Inflammatory macrophage (primary cell): ENCODE results near the gene NAB2.
"Not testable (repeated sequence)": the region's sequence is repeated elsewhere in the genome, so short reads cannot be mapped to it uniquely, and the experiment has no call there.

ENCODE experiments used
- DNase-seq, 2 donors: peaks; one replicate each; pipeline ENCODE4 v3.0.0-alpha.2; 2020 to 2022
- total RNA-seq, 18 experiments: gene quantifications; one replicate each; lab custom pipeline; 2026; ENCODE audit warnings: mixed read lengths in 6 of 18, inconsistent platforms in 2 of 18; lab: John Stamatoyannopoulos, UW

The NAB2 gene, protein sequence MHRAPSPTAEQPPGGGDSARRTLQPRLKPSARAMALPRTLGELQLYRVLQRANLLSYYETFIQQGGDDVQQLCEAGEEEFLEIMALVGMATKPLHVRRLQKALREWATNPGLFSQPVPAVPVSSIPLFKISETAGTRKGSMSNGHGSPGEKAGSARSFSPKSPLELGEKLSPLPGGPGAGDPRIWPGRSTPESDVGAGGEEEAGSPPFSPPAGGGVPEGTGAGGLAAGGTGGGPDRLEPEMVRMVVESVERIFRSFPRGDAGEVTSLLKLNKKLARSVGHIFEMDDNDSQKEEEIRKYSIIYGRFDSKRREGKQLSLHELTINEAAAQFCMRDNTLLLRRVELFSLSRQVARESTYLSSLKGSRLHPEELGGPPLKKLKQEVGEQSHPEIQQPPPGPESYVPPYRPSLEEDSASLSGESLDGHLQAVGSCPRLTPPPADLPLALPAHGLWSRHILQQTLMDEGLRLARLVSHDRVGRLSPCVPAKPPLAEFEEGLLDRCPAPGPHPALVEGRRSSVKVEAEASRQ
- 19.9 to 75.3 (median 39.8) reads per million in 18 experiments for total RNA-seq

DNA sequence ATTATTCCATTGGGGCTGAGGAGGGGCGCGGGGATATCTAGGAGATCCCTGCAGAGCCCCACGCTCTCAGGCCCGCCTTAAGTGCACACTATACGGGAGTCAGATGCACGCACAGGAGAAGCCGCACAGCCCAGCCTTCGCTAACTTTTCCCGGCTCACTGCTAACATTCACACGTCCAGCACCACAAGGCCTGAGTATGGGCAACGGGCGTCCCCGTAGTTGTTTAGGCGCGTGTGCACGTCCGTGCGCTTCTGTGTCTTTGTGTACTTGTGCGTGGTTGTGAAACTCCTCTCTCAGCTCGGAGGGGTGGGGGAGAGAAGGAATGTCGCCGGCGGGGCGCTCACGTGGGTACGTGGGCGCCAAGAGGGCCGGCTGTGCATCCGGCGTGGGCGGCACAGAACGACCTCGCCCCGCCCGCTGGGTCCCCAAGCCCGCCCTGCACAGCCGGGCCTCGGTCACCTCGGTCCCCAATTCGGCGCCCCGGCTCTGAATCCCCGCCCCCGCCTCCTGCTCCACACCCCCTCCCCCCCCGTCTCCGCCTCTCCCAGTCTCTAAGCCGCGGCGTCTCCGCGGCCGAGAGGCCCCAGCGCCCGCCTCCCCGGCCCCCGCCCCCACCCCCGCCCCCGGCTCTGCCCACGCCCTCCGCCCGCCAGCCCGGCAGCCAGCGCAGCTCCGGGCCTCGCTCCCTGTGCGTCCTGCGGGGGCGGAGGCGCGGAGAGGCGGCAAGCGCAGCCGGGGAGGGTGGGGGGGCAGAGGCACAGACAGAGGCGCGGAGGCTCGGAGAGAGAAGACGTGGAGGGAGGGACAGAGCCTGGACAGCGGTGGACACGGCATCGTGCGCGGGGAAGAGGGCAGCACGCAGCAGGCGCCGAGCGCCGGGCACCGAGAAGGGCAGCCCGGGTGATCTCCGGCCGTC lies at the start of gene NAB2:
Gene NAB2 (plus strand): TSS at position 761 of the 917 bp plus-strand sequence. CDS start 158 bp downstream, outside the sequence.
- DNase-seq: peak; percentile 92 to 95

DNA sequence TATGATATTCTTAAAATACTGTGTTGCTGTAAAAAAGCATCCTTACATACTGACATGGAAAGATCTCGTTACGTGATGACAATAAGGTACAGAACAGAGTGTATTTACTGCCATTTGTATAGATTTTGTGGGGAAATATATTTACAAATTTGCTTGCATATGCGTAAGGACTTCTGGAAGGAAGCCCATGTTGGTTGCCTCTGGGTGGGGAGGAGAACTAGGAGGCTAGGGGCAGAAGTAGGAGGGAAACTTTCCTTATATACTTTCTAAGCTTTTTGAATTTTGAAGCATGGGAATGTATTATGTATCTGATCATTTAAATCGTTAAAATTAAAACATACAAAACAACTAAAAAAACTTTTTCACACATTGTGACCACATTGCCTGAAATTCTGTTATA lies 48.7 kb upstream of the NAB2 start:
- DNase-seq: no peak

DNA sequence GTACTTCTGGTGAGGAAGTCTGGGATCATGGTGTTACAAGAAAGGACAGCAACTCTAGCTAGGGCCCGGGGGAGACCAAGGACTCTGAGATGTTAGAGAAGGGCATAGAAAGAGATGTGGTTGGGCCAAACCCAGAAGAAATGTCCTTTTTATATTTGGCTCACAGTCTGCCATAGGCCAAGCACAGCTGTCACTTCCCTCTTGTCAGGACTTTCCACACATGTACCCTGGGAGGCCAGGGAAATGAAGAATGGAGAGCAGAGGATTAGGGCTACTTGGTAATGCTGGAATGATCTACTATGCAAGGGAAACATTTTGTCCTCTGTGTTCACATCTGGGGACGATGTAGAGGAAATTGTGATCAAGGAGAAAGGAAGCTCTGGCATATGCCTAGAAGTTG lies 48.2 kb upstream of the NAB2 start:
- peak in 1 of 2 donors; percentile 13 for DNase-seq

DNA sequence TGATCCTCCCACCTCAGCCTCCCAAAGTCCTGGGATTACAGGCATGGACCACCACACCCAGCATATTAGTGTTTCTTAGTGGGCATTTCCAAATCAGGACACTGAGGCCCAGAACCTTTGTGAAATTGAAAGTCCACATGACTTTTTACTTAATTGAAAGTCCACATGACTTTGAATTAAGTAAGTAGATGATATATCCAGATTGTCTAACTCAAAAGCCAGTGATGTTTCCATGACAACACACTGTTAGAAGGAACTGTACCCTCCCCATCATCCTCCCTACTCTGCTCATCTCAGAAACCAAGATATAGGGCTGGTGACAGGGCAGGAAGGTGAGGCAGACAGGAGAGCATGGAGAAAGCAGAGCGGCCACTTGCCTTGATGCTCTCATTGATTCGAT lies 46.2 kb upstream of the NAB2 start:
- DNase-seq: no peak

DNA sequence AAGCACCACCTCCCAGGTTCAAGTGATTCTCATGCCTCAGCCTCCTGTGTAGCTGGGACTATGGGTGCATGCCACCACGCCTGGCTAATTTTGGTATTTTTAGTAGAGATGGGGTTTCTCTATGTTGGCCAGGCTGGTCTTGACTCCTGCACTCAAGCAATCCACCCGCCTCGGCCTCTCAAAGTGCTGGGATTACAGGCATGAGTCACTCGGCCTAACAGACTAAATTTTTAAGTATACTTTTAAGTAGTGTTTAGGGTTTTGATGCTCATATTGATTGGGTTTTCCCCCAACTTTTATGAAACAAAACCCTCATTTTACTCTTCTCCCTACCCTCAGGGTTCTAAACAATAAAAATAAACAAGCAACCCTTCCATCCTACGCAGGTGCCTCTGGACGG lies 44.4 kb upstream of the NAB2 start:
- no peak for DNase-seq

DNA sequence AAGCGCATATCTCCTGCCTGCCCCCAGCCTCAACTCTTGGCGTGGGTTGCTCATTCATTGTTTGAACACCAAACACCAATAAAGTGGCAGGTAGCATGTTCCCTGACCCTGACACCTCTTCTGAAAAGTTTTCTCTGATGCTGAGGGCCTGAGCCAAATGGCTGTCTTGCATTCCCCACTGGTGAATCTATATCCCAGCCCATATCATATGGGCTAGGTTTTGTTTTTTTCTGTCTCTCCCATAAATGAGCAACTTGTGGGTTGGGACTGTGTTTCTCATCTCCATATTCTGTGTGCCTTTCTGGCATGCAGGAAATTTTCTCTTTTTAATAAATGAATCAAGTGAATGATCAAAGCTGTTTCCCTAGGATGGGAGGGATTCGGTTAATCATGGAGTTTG lies 44.0 kb upstream of the NAB2 start:
- DNase-seq: no peak

DNA sequence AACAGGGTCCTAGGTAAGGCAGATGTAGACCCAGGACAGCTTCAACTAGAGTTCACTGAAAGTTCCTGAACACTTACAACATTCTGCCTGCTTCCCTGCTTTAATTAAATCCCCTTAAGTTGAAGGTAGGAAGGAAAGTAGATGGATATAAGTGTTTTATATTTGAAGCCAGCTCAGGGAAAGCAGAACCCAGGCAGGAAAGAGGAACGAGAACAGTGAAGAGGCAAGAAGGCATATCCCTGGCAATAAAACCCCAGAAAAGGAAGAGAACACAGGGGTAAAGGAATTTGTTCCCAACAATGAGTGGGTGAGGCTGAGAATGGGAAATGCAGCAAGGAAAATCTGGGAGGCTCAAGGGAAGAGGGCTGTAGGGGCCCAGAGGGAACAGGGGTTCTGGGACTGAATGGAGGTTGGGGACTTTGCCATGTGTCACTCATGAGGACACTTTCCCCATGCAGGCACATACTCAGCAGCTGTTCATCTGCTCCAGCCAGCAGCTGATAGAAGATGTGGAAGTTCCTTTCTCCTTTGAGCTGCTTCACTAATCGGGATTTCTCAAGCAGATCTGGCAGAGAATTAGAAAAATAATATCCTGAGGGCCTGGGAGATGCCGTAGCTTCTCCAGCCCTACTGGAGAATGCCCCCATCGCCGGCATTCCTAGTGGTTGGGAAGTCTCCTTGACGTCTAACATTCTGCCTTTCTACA lies 42.7 kb upstream of the NAB2 start:
- peak; percentile 37 to 49 for DNase-seq

DNA sequence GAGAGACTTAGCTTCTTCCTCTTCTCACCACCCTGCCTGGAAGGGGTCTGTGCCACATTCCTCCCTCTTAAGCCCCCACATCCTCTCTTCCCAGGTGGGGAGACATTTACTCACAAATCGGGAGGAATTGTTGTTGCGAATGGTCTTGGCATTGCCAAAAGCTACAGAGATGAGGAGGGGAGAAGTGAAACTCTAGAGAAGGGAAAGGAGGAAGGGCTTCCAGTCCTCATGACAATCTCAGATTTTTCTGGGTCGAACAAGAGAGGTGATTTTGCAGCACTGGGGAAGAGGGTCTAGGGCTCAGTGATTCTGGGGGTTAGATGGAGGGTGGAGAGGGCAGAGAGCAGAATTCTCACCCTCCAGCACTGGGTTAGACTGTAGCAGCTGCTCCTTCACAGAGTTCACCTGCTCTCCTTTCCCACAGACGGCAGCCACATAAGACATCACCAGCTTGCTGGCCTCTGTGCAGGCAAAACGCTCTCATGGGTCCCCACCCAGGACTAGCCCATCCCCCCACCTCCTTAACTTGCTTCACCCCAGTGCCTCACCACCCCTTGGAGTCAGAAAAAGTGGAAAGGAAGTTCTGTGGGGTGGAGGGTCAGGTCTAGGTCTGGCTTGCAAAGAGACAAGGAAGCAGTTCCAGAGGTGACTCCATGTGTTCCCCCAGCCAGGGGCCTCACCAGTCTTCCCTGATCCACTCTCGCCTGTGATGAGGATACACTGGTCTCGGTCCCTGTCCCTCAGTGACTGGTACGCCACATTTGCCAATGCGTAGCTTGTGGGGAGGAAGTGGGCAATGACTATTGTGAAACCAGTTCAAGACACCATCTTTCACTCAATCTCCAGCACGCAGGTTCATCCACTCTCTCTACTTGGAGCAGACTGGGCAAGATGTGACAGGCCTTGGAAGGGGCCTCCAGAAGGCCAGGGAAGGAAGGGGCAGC lies 41.7 kb upstream of the NAB2 start:
- peak; percentile 52 to 54 for DNase-seq

DNA sequence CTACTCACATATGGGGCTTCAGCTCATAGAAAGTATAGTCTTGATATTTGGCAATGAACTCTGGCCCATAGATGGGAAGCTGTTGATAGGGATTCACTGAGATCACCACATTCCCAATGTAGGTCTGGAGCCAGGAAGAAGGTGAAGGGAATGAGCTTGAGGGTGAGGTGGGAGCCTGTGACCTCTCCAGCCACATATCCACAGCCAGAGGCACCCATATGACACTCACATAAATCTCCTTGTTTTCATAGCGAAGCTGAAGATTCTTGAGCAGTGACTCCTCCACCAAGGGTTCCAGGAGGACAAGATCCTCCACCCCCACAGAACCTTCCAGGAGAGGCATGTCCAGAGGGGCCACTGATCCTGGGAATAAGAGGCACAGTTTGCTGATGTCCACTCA lies 40.9 kb upstream of the NAB2 start:
- DNase-seq: no peak

DNA sequence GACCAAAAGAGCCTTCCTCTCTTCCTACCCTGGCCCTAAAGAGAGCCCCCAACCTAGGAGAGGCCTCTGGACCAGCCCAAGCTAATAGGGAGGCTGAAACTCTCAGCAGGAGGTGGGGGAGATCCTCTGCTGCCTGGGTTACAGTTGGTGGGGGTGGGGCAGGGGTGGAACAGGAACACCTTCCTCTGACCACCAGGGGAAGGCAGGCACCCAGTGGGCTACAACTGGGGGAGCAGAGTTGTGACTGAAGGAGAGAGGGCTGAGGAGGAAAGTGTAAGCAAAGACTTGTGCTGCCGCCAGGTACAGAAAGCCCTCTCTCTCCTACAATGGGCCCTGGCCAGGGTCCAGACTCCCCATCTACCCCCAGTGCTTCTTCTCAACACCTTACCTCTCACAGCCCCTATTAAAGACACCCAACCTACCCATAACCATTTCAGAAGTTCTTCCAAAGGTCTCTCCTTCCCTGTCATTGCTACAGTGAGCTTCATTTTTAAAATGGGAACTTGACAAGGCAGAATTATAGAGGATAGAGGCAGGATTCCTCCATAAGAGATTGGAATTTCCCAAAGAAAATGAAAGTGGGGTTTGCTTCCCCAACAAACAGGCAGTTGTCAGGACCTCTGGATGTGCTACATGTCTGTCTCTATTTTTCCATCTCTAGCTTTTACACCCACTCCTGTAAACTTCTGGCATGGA lies 40.3 kb upstream of the NAB2 start:
- no peak for DNase-seq

DNA sequence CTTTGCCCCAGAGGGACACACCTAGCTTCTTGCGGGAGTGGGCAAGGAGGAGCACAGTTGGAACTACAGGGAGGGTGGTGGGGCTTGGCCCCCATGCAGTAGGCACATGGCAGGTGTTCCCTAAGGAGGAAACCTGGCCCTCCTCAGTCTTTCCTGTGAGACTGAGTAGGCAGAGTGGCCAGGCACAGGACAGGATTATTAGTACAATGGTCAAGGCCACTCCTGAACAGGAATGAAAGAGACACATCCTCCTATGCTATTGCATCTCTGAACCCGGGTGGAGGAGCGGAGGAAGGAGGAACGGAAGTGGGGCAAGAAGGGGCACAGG lies 39.8 kb upstream of the NAB2 start:
- no peak for DNase-seq

DNA sequence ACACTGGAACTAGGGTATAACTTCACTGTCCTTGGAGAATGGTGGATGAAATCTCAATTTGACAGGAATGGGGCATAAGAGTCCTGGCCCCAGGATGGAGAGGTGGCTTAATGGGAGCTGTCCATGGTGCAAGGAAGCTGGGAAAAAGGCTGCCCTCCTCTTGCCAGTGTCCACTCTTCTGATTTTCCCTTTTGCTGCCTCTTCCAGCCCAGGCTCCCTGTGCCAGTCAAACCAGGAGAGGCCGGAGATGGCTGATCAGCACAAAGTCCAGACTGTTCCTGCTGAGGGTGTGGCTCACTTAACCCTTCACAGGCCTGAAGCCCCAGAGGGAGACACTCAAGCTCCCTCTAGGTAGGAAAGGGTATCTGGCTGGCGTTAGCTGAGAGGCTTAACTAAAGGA lies 39.0 kb upstream of the NAB2 start, which contains the start of gene MYO1A:
Gene MYO1A (minus strand): TSS at position 240 of the 400 bp plus-strand sequence. CDS start 1,806 bp downstream, outside the sequence.
- DNase-seq: no peak

DNA sequence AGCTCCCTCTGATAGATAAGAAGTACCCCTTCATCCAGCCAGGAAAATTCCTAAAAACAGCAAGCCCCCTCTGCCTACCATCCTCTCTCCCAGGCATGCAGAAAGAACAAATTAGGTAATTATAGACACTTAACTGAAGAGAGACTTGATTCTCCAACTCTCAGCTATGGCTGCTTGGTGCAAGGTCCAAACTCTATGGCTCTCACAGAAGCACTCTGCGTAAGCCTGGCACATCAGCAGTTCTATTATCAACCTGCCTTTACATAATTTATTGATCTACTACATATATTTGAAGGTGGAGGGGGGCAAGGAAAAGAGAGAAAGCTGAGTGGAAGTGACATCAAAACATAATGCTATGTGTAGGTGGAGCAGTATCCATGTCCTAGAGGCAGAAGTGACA lies 37.9 kb upstream of the NAB2 start:
- DNase-seq: no peak

DNA sequence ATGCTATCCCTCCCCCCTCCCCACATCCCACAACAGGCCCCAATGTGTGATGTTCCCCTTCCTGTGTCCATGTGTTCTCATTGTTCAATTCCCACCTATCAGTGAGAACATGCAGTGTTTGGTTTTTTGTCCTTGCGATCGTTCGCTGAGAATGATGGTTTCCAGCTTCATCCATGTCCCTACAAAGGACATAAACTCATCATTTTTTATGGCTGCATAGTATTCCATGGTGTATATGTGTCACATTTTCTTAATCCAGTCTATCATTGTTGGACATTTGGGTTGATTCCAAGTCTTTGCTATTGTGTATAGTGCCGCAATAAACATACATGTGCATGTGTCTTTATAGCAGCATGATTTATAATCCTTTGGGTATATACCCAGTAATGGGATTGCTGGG lies 35.8 kb upstream of the NAB2 start:
- DNase-seq: not testable (repeated sequence)

DNA sequence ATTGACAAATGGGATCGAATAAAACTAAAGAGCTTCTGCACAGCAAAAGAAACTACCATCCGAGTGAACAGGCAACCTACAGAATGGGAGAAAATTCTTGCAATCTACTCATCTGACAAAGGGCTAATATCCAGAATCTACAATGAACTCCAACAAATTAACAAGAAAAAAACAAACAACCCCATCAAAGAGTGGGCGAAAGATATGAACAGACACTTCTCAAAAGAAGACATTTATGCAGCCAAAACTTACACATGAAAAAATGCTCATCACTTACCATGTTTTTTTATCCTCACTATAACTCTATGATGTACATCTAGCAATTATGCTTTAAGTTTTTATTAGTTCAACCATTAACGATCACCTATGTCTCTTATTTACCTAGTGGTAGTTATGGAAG lies 35.0 kb upstream of the NAB2 start:
- not testable (repeated sequence) for DNase-seq

DNA sequence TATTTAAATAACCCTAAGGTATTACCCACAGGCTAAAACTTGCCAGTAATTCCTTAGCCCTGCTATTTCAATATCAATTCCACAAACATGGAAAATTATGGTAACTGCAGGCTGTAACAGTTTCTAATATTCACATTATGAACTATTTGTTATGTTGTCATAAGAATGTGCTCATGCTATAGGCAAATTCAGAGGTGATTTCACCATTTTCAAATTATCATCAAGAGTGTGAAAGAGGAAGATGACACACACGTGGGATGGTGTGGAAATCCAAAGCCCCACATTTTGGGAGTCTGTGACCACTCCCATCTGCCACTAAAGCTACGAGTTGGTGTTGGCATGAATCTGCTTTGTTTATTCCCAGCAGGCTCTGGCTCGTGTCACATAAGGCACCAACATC lies 33.1 kb upstream of the NAB2 start:
- DNase-seq: peak; percentile 75 to 91

DNA sequence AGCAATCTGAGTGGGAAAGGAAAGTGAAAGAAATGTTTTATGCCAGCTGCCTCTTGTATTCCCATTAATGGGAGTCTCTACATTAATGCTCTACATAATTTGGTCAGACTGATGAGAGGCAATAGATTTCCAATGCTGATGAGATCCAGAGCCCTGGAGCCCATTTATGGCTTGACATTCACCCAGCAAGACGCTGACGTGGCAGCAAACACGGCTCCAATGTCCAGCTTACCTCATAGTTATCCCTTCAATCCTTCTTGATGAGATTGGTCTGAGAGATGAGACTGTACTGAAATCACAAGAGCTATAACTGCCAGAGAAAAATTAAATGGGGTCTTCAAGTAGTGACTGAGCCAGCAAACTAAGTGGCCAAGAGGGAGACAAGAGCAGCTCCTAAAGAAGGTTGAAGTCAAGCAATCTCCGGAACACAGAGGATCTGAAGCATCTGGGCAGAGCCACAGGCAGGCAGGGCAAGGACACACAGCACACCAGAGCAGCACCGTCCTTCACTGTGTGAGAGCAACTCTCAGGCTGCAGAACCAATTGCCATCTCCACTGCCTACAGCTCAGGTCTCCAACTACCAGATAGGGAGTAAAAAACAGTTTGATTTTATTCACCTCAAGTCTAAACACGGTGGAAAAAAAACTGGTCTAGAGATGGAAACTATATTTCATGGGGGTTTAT lies 31.7 kb upstream of the NAB2 start:
- DNase-seq: no peak

DNA sequence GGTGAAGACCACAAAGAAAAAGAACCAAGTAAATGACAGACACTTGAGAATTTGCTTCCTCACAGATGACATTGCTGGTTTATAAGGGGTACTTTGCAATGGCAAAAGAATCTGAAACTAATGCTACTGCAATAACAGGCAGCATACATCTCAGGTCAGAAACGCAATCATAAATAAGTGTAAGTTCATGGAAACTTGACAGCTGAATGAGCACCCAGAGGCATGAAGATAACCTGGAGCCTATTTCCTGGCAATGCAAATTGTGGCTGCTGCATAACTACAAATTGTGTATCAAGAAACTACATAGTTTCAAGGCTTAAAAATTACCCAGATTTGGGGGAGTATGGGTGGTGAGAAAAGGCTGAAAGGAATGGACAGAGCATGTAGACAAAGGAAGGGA lies 30.5 kb upstream of the NAB2 start:
- DNase-seq: no peak

DNA sequence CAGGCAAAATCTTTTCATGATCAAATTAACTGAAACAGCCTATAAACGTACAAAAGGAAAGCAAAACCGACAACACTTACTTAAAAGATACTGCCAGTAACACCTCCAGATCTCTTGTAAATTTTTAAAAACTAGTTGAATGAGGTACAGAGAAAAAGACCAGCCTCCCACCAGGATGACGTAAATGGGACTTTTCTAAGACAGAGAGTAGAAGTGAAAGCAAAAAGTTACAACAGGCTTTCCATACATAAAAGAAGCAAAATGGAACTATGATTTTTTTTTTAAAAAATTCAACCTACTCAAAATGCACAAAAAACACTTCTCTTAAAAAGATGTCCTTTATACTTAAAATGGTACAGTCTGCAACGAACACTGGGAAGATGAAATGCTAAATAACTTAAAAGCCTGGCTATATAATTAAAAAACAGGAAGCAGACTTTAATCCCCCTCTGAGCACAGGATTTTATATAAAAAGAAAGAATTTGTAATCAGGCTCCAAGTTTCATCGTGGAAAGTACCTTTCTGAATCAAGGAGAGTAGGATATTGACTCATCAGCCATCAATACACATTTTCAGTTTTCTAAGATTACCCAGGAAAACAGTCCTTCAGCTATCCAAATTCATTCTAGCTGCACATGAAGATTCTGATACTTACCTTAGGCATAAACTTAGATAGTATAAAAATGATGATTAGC lies 24.8 kb upstream of the NAB2 start:
- peak; percentile 76 to 78 for DNase-seq

DNA sequence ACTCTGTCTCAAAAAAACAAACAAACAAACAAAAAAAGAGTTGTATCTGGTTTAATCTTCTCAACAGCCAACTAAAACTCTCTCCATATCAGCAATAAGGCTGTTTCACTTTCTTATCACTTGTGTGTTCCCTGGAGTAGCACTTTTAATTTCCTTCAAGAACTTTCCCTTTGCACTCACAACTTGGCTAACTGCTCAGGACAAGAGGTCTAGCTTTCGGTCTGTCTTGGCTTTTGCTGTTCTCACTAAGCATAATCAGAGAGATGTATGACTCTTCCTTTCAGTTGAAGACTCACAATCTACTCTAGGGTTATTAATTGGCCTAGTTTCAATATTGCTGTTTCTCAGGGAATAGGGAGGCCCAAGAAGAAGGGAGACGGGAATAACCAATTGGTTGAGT lies 22.7 kb upstream of the NAB2 start:
- no peak for DNase-seq
